Parathyroid adenoma (tissue), 2 donors: ENCODE data around the gene SMIM7.
"Not testable (repeated sequence)": the region's sequence is repeated elsewhere in the genome, so short reads cannot be mapped to it uniquely, and the experiment has no call there.

Experiments
- H2AFZ ChIP-seq: fragments of 300-600 bp; sonication (generic); one replicate; pipeline ENCODE4 v1.7.0; 2017; ENCODE audit warnings: antibody characterized with exemption, mild to moderate bottlenecking
- H3K27ac ChIP-seq: fragments of 300-600 bp; sonication (generic); one replicate; pipeline ENCODE4 v1.7.0; 2017
- H3K27me3 ChIP-seq: fragments of 300-600 bp; sonication (generic); one replicate; pipeline ENCODE4 v1.7.0; 2017; ENCODE audit warnings: low read length; ENCODE audit not compliant: control insufficient read depth, insufficient read depth
- H3K36me3 ChIP-seq: fragments of 300-600 bp; sonication (generic); one replicate; pipeline ENCODE4 v1.7.0; 2017; ENCODE audit warnings: low read length; ENCODE audit not compliant: control insufficient read depth, insufficient read depth
- H3K4me1 ChIP-seq: fragments of 300-600 bp; sonication (generic); one replicate; pipeline ENCODE4 v1.7.0; 2017; ENCODE audit warnings: control low read depth
- H3K4me2 ChIP-seq: fragments of 300-600 bp; sonication (generic); one replicate; pipeline ENCODE4 v1.7.0; 2017; ENCODE audit warnings: low read length
- H3K4me3 ChIP-seq: fragments of 300-600 bp; sonication (generic); one replicate; pipeline ENCODE4 v1.7.0; 2017; ENCODE audit warnings: low read depth, low read length
- H3K79me2 ChIP-seq: fragments of 300-600 bp; sonication (generic); one replicate; pipeline ENCODE4 v1.7.0; 2017; ENCODE audit warnings: control low read depth
- H3K9ac ChIP-seq: fragments of 300-600 bp; sonication (generic); one replicate; pipeline ENCODE4 v1.7.0; 2017; ENCODE audit warnings: mild to moderate bottlenecking
- H3K9me3 ChIP-seq: fragments of 300-600 bp; sonication (generic); one replicate; pipeline ENCODE4 v1.7.0; 2017; ENCODE audit warnings: low read length; ENCODE audit not compliant: control insufficient read depth
- CTCF ChIP-seq: fragments of 300-600 bp; sonication (generic); IDR thresholded peaks from one replicate; pipeline ENCODE4 v1.7.0; 2017; ENCODE audit warnings: antibody characterized with exemption, mild to moderate bottlenecking
- donor health status: primary hyperparathyroidism.

SMIM7 gene

GRCh38 chr19:16677055-16677454 is 17.1 kb upstream of the SMIM7 start:
- no peak for TF ChIP-seq CTCF
- Histone ChIP-seq H3K4me1 (no peaks in the 10 kb centered on the region), H2AFZ (no peak overlapping the region), H3K4me2 (no peak overlapping the region), H3K27me3 (no peaks in the 10 kb centered on the region), H3K9me3 (no peaks in the 10 kb centered on the region), H3K9ac (no peak overlapping the region), H3K79me2 (no peaks in the 10 kb centered on the region), H3K36me3 (no peaks in the 10 kb centered on the region), H3K4me3 (no peak overlapping the region), H3K27ac (no peak overlapping the region)

GRCh38 chr19:16676101-16676798 is 16.3 kb upstream of the SMIM7 start:
- Histone ChIP-seq H3K4me3 (no peak overlapping the region), H3K27me3 (no peaks in the 10 kb centered on the region), H3K36me3 (no peaks in the 10 kb centered on the region), H3K27ac (no peak overlapping the region), H3K9ac (no peak overlapping the region), H3K9me3 (no peaks in the 10 kb centered on the region), H3K4me2 (no peak overlapping the region), H3K4me1 (no peaks in the 10 kb centered on the region), H3K79me2 (no peaks in the 10 kb centered on the region), H2AFZ (no peak overlapping the region)
- no peak for TF ChIP-seq CTCF

GRCh38 chr19:16673839-16674238 is 13.9 kb upstream of the SMIM7 start:
- not testable (repeated sequence) for H3K4me2 ChIP-seq, H3K9ac ChIP-seq, H3K27ac ChIP-seq, H3K4me3 ChIP-seq, H3K9me3 ChIP-seq, H3K4me1 ChIP-seq, H3K27me3 ChIP-seq, H2AFZ ChIP-seq, H3K79me2 ChIP-seq, H3K36me3 ChIP-seq

GRCh38 chr19:16673231-16673630 is 13.3 kb upstream of the SMIM7 start:
- H3K27ac ChIP-seq, result no peak overlapping the region
- H3K36me3 ChIP-seq, result no peaks in the 10 kb centered on the region
- TF ChIP-seq CTCF, result no peak
- no peak overlapping the region for H3K4me3 ChIP-seq
- no peaks in the 10 kb centered on the region for H3K9me3 ChIP-seq
- no peaks in the 10 kb centered on the region for H3K27me3 ChIP-seq
- H2AFZ ChIP-seq, result no peak overlapping the region
- no peaks in the 10 kb centered on the region for H3K79me2 ChIP-seq
- no peaks in the 10 kb centered on the region for H3K4me1 ChIP-seq
- no peak overlapping the region for H3K4me2 ChIP-seq
- H3K9ac ChIP-seq, result no peak overlapping the region

GRCh38 chr19:16671652-16672274 is 11.8 kb upstream of the SMIM7 start:
- Histone ChIP-seq H3K9ac (no peak overlapping the region), H3K4me1 (no peaks in the 10 kb centered on the region), H3K4me3 (no peak overlapping the region), H3K36me3 (no peaks in the 10 kb centered on the region), H3K27ac (no peak overlapping the region), H3K27me3 (no peaks in the 10 kb centered on the region), H2AFZ (no peak overlapping the region), H3K79me2 (no peaks in the 10 kb centered on the region), H3K9me3 (no peaks in the 10 kb centered on the region), H3K4me2 (no peak overlapping the region)
- TF ChIP-seq CTCF, result no peak
